H1 (cell line): ENCODE results near the gene HNRNPH2. TPM values are rescaled to one million over a fixed set of nuclear protein-coding genes. Genes with fewer than 3 reads are reported as not detected.

Experiments used
- BCL11A ChIP-seq, 2 experiments: IDR thresholded peaks; one replicate each; pipeline ENCODE4 v1.6.1; 2011; ENCODE audit warnings: low read depth in 2 of 2, low read length in 2 of 2, mild to moderate bottlenecking in 2 of 2
- EZH2 ChIP-seq: fragments of 200-600 bp; sonication (generic); IDR thresholded peaks from 2 replicates; pipeline ENCODE4 v1.7.1; 2012; ENCODE audit warnings: low read depth, mild to moderate bottlenecking, moderate library complexity, low read length, inconsistent platforms; ENCODE audit not compliant: severe bottlenecking
- KDM1A ChIP-seq: fragments of 200-600, 300-600 bp; sonication (generic); IDR thresholded peaks from 2 replicates; pipeline ENCODE4 v1.7.1; 2016; ENCODE audit warnings: mild to moderate bottlenecking, low read length, borderline replicate concordance
- NANOG ChIP-seq: IDR thresholded peaks from 2 replicates; pipeline ENCODE4 v1.6.1; 2011; ENCODE audit warnings: low read length, low read depth, mild to moderate bottlenecking, inconsistent platforms; ENCODE audit not compliant: insufficient read depth, poor library complexity, severe bottlenecking
- RFX5 ChIP-seq: IDR thresholded peaks from 2 replicates; pipeline ENCODE4 v1.6.1; 2011; ENCODE audit warnings: low read depth, low read length, improper control_type of control experiment, borderline replicate concordance
- RXRA ChIP-seq: IDR thresholded peaks from 2 replicates; pipeline ENCODE4 v1.6.1; 2011; ENCODE audit warnings: low read depth, mild to moderate bottlenecking, low read length, moderate library complexity; ENCODE audit not compliant: insufficient read depth
- polyA plus RNA-seq, 7 experiments: library from polyadenylated mRNA; depleted of rRNA in 3 of 7; stranded (reverse) in 5 of 7; unstranded in 2 of 7; fragments of >200 nt in 5 of 7; fragments of 200-250 nt in 2 of 7; gene quantifications; 1 replicate in 5 of 7; 2 replicates in 1 of 7; 4 replicates in 1 of 7; pipeline versions ENCODE4 v1.2.1 to v1.2.3, GENCODE V29; 2011 to 2013; ENCODE audit warnings: missing spikeins in 2 of 7, mixed read lengths in 2 of 7
- total RNA-seq: library from RNA; stranded (reverse); fragmentation: NEBNext Ultra II Directional; extraction: Animal tissue kit (Norgen Biotek cat#: 25700); gene quantifications from 2 replicates; pipeline ENCODE4 v1.2.1, GENCODE V29; 2021
- TF ChIP-seq, protein P1 (sequence below): IDR thresholded peaks from 2 replicates; pipeline ENCODE4 v1.6.1; 2012; ENCODE audit warnings: low read length, inconsistent platforms
- TF ChIP-seq, protein P2 (sequence below): IDR thresholded peaks from 2 replicates; pipeline ENCODE4 v1.6.1; 2011; ENCODE audit warnings: low read depth, mild to moderate bottlenecking, low read length; ENCODE audit not compliant: insufficient read depth
- TF ChIP-seq, protein P3 (sequence below): fragments of 300-600 bp; sonication (generic); IDR thresholded peaks from 2 replicates; pipeline ENCODE4 v1.7.1; 2012; ENCODE audit warnings: low read length, moderate library complexity, mild to moderate bottlenecking, inconsistent platforms; ENCODE audit not compliant: insufficient replicate concordance

HNRNPH2 gene
- total and polyA plus RNA-seq, 2 of the 8 experiments (the other 6 are each of a cell fraction or from before 2014, with no cell fraction given): 27.7 to 66.7 TPM

DNA sequence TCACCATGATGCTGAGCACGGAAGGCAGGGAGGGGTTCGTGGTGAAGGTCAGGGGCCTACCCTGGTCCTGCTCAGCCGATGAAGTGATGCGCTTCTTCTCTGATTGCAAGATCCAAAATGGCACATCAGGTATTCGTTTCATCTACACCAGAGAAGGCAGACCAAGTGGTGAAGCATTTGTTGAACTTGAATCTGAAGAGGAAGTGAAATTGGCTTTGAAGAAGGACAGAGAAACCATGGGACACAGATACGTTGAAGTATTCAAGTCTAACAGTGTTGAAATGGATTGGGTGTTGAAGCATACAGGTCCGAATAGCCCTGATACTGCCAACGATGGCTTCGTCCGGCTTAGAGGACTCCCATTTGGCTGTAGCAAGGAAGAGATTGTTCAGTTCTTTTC, 4.0 kb downstream of the HNRNPH2 start (continued):
- TF ChIP-seq, protein P1, sequence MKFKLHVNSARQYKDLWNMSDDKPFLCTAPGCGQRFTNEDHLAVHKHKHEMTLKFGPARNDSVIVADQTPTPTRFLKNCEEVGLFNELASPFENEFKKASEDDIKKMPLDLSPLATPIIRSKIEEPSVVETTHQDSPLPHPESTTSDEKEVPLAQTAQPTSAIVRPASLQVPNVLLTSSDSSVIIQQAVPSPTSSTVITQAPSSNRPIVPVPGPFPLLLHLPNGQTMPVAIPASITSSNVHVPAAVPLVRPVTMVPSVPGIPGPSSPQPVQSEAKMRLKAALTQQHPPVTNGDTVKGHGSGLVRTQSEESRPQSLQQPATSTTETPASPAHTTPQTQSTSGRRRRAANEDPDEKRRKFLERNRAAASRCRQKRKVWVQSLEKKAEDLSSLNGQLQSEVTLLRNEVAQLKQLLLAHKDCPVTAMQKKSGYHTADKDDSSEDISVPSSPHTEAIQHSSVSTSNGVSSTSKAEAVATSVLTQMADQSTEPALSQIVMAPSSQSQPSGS: no peak
- TF ChIP-seq, protein P2, sequence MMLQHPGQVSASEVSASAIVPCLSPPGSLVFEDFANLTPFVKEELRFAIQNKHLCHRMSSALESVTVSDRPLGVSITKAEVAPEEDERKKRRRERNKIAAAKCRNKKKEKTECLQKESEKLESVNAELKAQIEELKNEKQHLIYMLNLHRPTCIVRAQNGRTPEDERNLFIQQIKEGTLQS: no peak
- TF ChIP-seq BCL11A (IDR thresholded peaks at IDR 0.05; ENCODE audit: low read depth in 2 of 2, low read length in 2 of 2): no peak
- TF ChIP-seq NANOG: no peak
- no peak for TF ChIP-seq EZH2
- TF ChIP-seq, protein P3, sequence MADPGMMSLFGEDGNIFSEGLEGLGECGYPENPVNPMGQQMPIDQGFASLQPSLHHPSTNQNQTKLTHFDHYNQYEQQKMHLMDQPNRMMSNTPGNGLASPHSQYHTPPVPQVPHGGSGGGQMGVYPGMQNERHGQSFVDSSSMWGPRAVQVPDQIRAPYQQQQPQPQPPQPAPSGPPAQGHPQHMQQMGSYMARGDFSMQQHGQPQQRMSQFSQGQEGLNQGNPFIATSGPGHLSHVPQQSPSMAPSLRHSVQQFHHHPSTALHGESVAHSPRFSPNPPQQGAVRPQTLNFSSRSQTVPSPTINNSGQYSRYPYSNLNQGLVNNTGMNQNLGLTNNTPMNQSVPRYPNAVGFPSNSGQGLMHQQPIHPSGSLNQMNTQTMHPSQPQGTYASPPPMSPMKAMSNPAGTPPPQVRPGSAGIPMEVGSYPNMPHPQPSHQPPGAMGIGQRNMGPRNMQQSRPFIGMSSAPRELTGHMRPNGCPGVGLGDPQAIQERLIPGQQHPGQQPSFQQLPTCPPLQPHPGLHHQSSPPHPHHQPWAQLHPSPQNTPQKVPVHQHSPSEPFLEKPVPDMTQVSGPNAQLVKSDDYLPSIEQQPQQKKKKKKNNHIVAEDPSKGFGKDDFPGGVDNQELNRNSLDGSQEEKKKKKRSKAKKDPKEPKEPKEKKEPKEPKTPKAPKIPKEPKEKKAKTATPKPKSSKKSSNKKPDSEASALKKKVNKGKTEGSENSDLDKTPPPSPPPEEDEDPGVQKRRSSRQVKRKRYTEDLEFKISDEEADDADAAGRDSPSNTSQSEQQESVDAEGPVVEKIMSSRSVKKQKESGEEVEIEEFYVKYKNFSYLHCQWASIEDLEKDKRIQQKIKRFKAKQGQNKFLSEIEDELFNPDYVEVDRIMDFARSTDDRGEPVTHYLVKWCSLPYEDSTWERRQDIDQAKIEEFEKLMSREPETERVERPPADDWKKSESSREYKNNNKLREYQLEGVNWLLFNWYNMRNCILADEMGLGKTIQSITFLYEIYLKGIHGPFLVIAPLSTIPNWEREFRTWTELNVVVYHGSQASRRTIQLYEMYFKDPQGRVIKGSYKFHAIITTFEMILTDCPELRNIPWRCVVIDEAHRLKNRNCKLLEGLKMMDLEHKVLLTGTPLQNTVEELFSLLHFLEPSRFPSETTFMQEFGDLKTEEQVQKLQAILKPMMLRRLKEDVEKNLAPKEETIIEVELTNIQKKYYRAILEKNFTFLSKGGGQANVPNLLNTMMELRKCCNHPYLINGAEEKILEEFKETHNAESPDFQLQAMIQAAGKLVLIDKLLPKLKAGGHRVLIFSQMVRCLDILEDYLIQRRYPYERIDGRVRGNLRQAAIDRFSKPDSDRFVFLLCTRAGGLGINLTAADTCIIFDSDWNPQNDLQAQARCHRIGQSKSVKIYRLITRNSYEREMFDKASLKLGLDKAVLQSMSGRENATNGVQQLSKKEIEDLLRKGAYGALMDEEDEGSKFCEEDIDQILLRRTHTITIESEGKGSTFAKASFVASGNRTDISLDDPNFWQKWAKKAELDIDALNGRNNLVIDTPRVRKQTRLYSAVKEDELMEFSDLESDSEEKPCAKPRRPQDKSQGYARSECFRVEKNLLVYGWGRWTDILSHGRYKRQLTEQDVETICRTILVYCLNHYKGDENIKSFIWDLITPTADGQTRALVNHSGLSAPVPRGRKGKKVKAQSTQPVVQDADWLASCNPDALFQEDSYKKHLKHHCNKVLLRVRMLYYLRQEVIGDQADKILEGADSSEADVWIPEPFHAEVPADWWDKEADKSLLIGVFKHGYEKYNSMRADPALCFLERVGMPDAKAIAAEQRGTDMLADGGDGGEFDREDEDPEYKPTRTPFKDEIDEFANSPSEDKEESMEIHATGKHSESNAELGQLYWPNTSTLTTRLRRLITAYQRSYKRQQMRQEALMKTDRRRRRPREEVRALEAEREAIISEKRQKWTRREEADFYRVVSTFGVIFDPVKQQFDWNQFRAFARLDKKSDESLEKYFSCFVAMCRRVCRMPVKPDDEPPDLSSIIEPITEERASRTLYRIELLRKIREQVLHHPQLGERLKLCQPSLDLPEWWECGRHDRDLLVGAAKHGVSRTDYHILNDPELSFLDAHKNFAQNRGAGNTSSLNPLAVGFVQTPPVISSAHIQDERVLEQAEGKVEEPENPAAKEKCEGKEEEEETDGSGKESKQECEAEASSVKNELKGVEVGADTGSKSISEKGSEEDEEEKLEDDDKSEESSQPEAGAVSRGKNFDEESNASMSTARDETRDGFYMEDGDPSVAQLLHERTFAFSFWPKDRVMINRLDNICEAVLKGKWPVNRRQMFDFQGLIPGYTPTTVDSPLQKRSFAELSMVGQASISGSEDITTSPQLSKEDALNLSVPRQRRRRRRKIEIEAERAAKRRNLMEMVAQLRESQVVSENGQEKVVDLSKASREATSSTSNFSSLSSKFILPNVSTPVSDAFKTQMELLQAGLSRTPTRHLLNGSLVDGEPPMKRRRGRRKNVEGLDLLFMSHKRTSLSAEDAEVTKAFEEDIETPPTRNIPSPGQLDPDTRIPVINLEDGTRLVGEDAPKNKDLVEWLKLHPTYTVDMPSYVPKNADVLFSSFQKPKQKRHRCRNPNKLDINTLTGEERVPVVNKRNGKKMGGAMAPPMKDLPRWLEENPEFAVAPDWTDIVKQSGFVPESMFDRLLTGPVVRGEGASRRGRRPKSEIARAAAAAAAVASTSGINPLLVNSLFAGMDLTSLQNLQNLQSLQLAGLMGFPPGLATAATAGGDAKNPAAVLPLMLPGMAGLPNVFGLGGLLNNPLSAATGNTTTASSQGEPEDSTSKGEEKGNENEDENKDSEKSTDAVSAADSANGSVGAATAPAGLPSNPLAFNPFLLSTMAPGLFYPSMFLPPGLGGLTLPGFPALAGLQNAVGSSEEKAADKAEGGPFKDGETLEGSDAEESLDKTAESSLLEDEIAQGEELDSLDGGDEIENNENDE: no peak
- TF ChIP-seq KDM1A: no peak
- no peak for TF ChIP-seq RXRA
- no peak for TF ChIP-seq RFX5
